H1 (cell line): ENCODE data around the gene ADARB2. TPM values are rescaled to one million over a fixed set of nuclear protein-coding genes. Genes with fewer than 3 reads are reported as not detected.

Experiments used
- CTCF ChIA-PET: fragments of 300-600 bp; sonication (Branson Sonifier 250); formaldehyde crosslinking; loops from one replicate; lab custom pipeline; 2021; ENCODE audit not compliant: partially characterized antibody; lab: Charles Lee
- POLR2A ChIA-PET: fragments of 300-600 bp; sonication (Branson Sonifier 250); formaldehyde crosslinking; loops from one replicate; lab custom pipeline; 2021; ENCODE audit warnings: inconsistent platforms; ENCODE audit not compliant: partially characterized antibody; lab: Charles Lee
- DNase-seq, 2 experiments: peaks; one replicate each; pipeline versions ENCODE4 v3.0.0 to v3.0.0-alpha.2; 2010 to 2022; ENCODE audit warnings: low spot score in 2 of 2, low read depth in 1 of 2, mixed read lengths in 1 of 2
- FAIRE-seq: peaks from 2 replicates; lab custom pipeline; 2011; peaks lifted over from hg19 to GRCh38; lab: Jason Lieb, UNC
- H2AFZ ChIP-seq: 2 replicates; pipeline ENCODE4 v1.8.1; 2012; ENCODE audit warnings: low read length, inconsistent platforms
- H2AK5ac ChIP-seq: 2 replicates; pipeline ENCODE4 v1.6.1; 2013; ENCODE audit warnings: low read depth, low read length
- H2BK120ac ChIP-seq: replicated peaks from 2 replicates; pipeline ENCODE3; 2013; ENCODE audit warnings: low read depth, low read length, inconsistent platforms
- H2BK12ac ChIP-seq: 2 replicates; pipeline ENCODE4 v1.6.1; 2013; ENCODE audit warnings: low read depth, low read length
- H2BK15ac ChIP-seq: 2 replicates; pipeline ENCODE4 v1.6.1; 2013; ENCODE audit warnings: low read length
- H2BK20ac ChIP-seq: 2 replicates; pipeline ENCODE4 v1.6.1; 2013; ENCODE audit warnings: low read length
- H2BK5ac ChIP-seq: 2 replicates; pipeline ENCODE4 v1.6.1; 2013; ENCODE audit warnings: low read depth, low read length
- H3K14ac ChIP-seq: 2 replicates; pipeline ENCODE4 v1.6.1; 2013; ENCODE audit warnings: inconsistent platforms; ENCODE audit not compliant: insufficient read length
- H3K18ac ChIP-seq: 2 replicates; pipeline ENCODE4 v1.6.1; 2013; ENCODE audit warnings: low read length; ENCODE audit errors: extremely low read depth
- H3K23ac ChIP-seq: 2 replicates; pipeline ENCODE4 v1.6.1; 2013; ENCODE audit warnings: inconsistent platforms; ENCODE audit not compliant: insufficient read length
- H3K23me2 ChIP-seq: 2 replicates; pipeline ENCODE4 v1.6.1; 2013; ENCODE audit warnings: low read depth, low read length
- H3K27ac ChIP-seq: 2 replicates; pipeline ENCODE4 v1.6.1; 2011; ENCODE audit warnings: low read depth, low read length, inconsistent platforms
- H3K27me3 ChIP-seq, 4 experiments: replicated peaks in 1 of 4; 1 replicate in 1 of 4; 2 replicates in 3 of 4; pipeline versions ENCODE4 v1.6.1 to v1.8.1; 2011 to 2013; ENCODE audit warnings: low read length in 3 of 4, mild to moderate bottlenecking in 3 of 4, inconsistent platforms in 2 of 4, mixed read lengths in 2 of 4, moderate library complexity in 1 of 4; ENCODE audit not compliant: control insufficient read depth in 3 of 4, insufficient read depth in 3 of 4; ENCODE audit errors: extremely low read depth in 1 of 4
- H3K36me3 ChIP-seq, 4 experiments: 2 replicates each; pipeline versions ENCODE4 v1.6.1 to v1.8.1; 2011 to 2013; ENCODE audit warnings: mild to moderate bottlenecking in 4 of 4, low read length in 3 of 4, moderate library complexity in 2 of 4, control low read depth in 1 of 4, inconsistent platforms in 1 of 4; ENCODE audit not compliant: insufficient read depth in 4 of 4, control insufficient read depth in 2 of 4
- H3K4ac ChIP-seq: replicated peaks from 2 replicates; pipeline ENCODE3; 2013; ENCODE audit warnings: low read length, low read depth, mixed read lengths, inconsistent platforms; ENCODE audit not compliant: insufficient read length
- H3K4me1 ChIP-seq, 4 experiments: replicated peaks in 1 of 4; 1 replicate in 1 of 4; 2 replicates in 3 of 4; pipeline versions ENCODE4 v1.6.1 to v1.8.1; 2011 to 2013; ENCODE audit warnings: low read length in 3 of 4, inconsistent platforms in 2 of 4, mixed read lengths in 1 of 4; ENCODE audit not compliant: insufficient read depth in 4 of 4, control insufficient read depth in 3 of 4
- H3K4me2 ChIP-seq, 2 experiments: 2 replicates each; pipeline versions ENCODE4 v1.6.1 to v1.8.1; 2011 to 2013; ENCODE audit warnings: low read depth in 2 of 2, low read length in 2 of 2, control low read depth in 1 of 2, inconsistent platforms in 1 of 2, mild to moderate bottlenecking in 1 of 2; ENCODE audit not compliant: insufficient read depth in 1 of 2
- H3K4me3 ChIP-seq, 4 experiments: fragments of 200-600, 300-600 bp in 1 of 4; sonication (generic), shearing (Covaris generic), sonication (Bioruptor Twin) in 1 of 4; 2 replicates each; pipeline versions ENCODE4 v1.5.1 to v1.8.1; 2011 to 2016; ENCODE audit warnings: low read length in 4 of 4, low read depth in 3 of 4, control low read depth in 2 of 4, inconsistent platforms in 2 of 4, mild to moderate bottlenecking in 2 of 4, mixed read lengths in 1 of 4, moderate library complexity in 1 of 4; ENCODE audit not compliant: insufficient read depth in 2 of 4; ENCODE audit errors: extremely low read depth in 1 of 4
- H3K56ac ChIP-seq: replicated peaks from 2 replicates; pipeline ENCODE3; 2013; ENCODE audit warnings: low read depth, mild to moderate bottlenecking, mixed read lengths, low read length, inconsistent platforms; ENCODE audit not compliant: insufficient read length
- H3K79me1 ChIP-seq: 2 replicates; pipeline ENCODE4 v1.6.1; 2013; ENCODE audit warnings: low read depth, low read length, control low read depth
- H3K79me2 ChIP-seq, 2 experiments: 2 replicates each; pipeline versions ENCODE4 v1.6.1 to v1.8.1; 2012 to 2013; ENCODE audit warnings: low read length in 2 of 2, mild to moderate bottlenecking in 2 of 2, inconsistent platforms in 1 of 2; ENCODE audit not compliant: insufficient read depth in 2 of 2, control insufficient read depth in 1 of 2
- H3K9ac ChIP-seq, 4 experiments: replicated peaks in 1 of 4; 1 replicate in 1 of 4; 2 replicates in 3 of 4; pipeline versions ENCODE4 v1.6.1 to v1.8.1; 2011 to 2013; ENCODE audit warnings: low read depth in 3 of 4, low read length in 3 of 4, control low read depth in 2 of 4, mild to moderate bottlenecking in 2 of 4, moderate library complexity in 2 of 4, inconsistent platforms in 1 of 4; ENCODE audit errors: extremely low read depth in 1 of 4
- H3K9me3 ChIP-seq, 2 experiments: 2 replicates each; pipeline versions ENCODE4 v1.6.1 to v1.8.1; 2012 to 2013; ENCODE audit warnings: mild to moderate bottlenecking in 2 of 2, moderate library complexity in 2 of 2, control low read depth in 1 of 2, inconsistent platforms in 1 of 2, low read depth in 1 of 2, low read length in 1 of 2, mixed read lengths in 1 of 2; ENCODE audit not compliant: insufficient read depth in 2 of 2
- H4K20me1 ChIP-seq, 2 experiments: replicated peaks in 1 of 2; 2 replicates each; pipeline versions ENCODE3 to v1.8.1; 2011 to 2013; ENCODE audit warnings: inconsistent platforms in 2 of 2, low read length in 2 of 2, mild to moderate bottlenecking in 1 of 2; ENCODE audit not compliant: insufficient read depth in 2 of 2, control insufficient read depth in 1 of 2
- H4K5ac ChIP-seq: 2 replicates; pipeline ENCODE4 v1.6.1; 2013; ENCODE audit warnings: low read length, low read depth, mixed read lengths, inconsistent platforms; ENCODE audit not compliant: insufficient read length
- H4K8ac ChIP-seq: 2 replicates; pipeline ENCODE4 v1.8.0; 2013; ENCODE audit warnings: mild to moderate bottlenecking, moderate library complexity, low read length, inconsistent platforms; ENCODE audit not compliant: insufficient read depth; ENCODE audit errors: extremely low read depth
- H4K91ac ChIP-seq: replicated peaks from 2 replicates; pipeline ENCODE3; 2013; ENCODE audit warnings: low read length, mixed read lengths, inconsistent platforms; ENCODE audit not compliant: insufficient read length
- SIN3A ChIP-seq, 2 experiments: IDR thresholded peaks in 1 of 2; conservative IDR thresholded peaks in 1 of 2; 2 replicates each; pipeline ENCODE4 v1.6.1; 2011 to 2012; ENCODE audit warnings: low read length in 2 of 2, improper control_type of control experiment in 1 of 2, low read depth in 1 of 2, mild to moderate bottlenecking in 1 of 2
- WGBS, 2 experiments: shearing (Covaris generic) in 1 of 2; methylation state at CpG; one replicate each; pipeline versions ENCODE4 v1.1.6 to v1.1.7; 2013 to 2015; ENCODE audit warnings: low lambda C conversion rate in 2 of 2, mixed read lengths in 2 of 2, inconsistent platforms in 1 of 2, low coverage in 1 of 2, missing lambda C conversion rate in 1 of 2; ENCODE audit not compliant: insufficient replicate concordance in 2 of 2, insufficient coverage in 1 of 2, insufficient read length in 1 of 2; ENCODE audit errors: extremely low coverage in 1 of 2, missing lambda C conversion rate in 1 of 2; 5-methylcytosine and 5-hydroxymethylcytosine counted together
- polyA plus RNA-seq, 7 experiments: library from polyadenylated mRNA; depleted of rRNA in 3 of 7; stranded (reverse) in 5 of 7; unstranded in 2 of 7; fragments of >200 nt in 5 of 7; fragments of 200-250 nt in 2 of 7; gene quantifications; 1 replicate in 5 of 7; 2 replicates in 1 of 7; 4 replicates in 1 of 7; pipeline versions ENCODE4 v1.2.1 to v1.2.3, GENCODE V29; 2011 to 2013; ENCODE audit warnings: missing spikeins in 2 of 7, mixed read lengths in 2 of 7
- total RNA-seq: library from RNA; stranded (reverse); fragmentation: NEBNext Ultra II Directional; extraction: Animal tissue kit (Norgen Biotek cat#: 25700); gene quantifications from 2 replicates; pipeline ENCODE4 v1.2.1, GENCODE V29; 2021

Gene ADARB2
- total and polyA plus RNA-seq, 2 of the 8 experiments (the other 6 are each of a cell fraction or from before 2014, with no cell fraction given), result 2.2 to 2.8 TPM

- POLR2A ChIA-PET, result no interaction called here
- Histone ChIP-seq H2BK120ac (no peak overlapping the region), H3K23ac (no peak overlapping the region), H3K27ac (no peak overlapping the region), H2AFZ (no peak overlapping the region), H3K18ac (peak overlapping the region; percentile 71; the same call in 1 of the 2 replicates), H2BK12ac (peak overlapping the region; percentile 87; the same call in 1 of the 2 replicates), H3K79me2 (no peaks in the 10 kb centered on the region), H3K9ac (no peak overlapping the region), H3K36me3 (no peaks in the 10 kb centered on the region; a peak in 1 of 8 replicates), H4K91ac (peak overlapping the region; percentile 65), H3K56ac (no peak overlapping the region), H4K5ac (no peak overlapping the region), H3K4ac (peak overlapping the region; percentile 96), H3K4me2 (no peak overlapping the region), H3K23me2 (0 out of 2 replicates have a peak, but pooled peaks cover 4% of the 10 kb centered on the region), H3K4me1 (peaks cover 5 to 6% (median 5%) of the 10 kb centered on the region in 4 experiments), H3K14ac (no peak overlapping the region), H3K4me3 (no peak overlapping the region), H4K20me1 (peaks cover 0 to 6% of the 10 kb centered on the region in 2 experiments), H2AK5ac (peak overlapping the region; percentile 66; the same call in 1 of the 2 replicates), H2BK20ac (no peak overlapping the region), H4K8ac (peak overlapping the region; percentile 79), H3K79me1 (no peaks in the 10 kb centered on the region), H3K9me3 (no peaks in the 10 kb centered on the region), H2BK5ac (peak overlapping the region; percentile 88; the same call in 1 of the 2 replicates), H3K27me3 (no peaks in the 10 kb centered on the region; a peak in 1 of 7 replicates), H2BK15ac (peak overlapping the region; percentile 24; the same call in 1 of the 2 replicates)
- TF ChIP-seq SIN3A (conservative IDR thresholded peaks at IDR 0.05 in 1 of 2, IDR thresholded peaks at IDR 0.05 in 1 of 2; ENCODE audit: low read depth in 1 of 2, low read length in 2 of 2), result no peak
- DNase-seq (peak in 1 of 2 experiments; percentile 42), FAIRE-seq (no peak)
- WGBS, 2 experiments, result 87% methylated on average over 25 of the region's 27 CpGs; no CpG with 5 or more reads in 1 of the 2 experiments
- CTCF ChIA-PET, result no interaction called here
Measured at GRCh38 chr10:1375346-1376170, 361.8 kb downstream of the ADARB2 start.
